ENCODE data around the gene TMEM72.

Gene TMEM72

GRCh38 chr10:44965651-44966097 lies 54.5 kb downstream of the TMEM72 start:
- no peak for DNase-seq (ENCODE audit: low read depth in 2 of 3, low spot score in 1 of 3)

GRCh38 chr10:44966129-44966815 lies 55.1 kb downstream of the TMEM72 start:
- DNase-seq (ENCODE audit: low read depth in 2 of 3, low spot score in 1 of 3): no peak

- DNase-seq (ENCODE audit: low read depth in 2 of 3, low spot score in 1 of 3): no peak
Measured at GRCh38 chr10:44966816-44967509, 55.8 kb downstream of the TMEM72 start.

GRCh38 chr10:44967616-44968015 lies 56.5 kb downstream of the TMEM72 start:
- DNase-seq (ENCODE audit: low read depth in 2 of 3, low spot score in 1 of 3): no peak

- no peak for DNase-seq (ENCODE audit: low read depth in 2 of 3, low spot score in 1 of 3)
Measured at GRCh38 chr10:44968091-44968490, 57.0 kb downstream of the TMEM72 start.

GRCh38 chr10:44968500-44969400 lies 57.6 kb downstream of the TMEM72 start:
- DNase-seq (ENCODE audit: low read depth in 2 of 3, low spot score in 1 of 3): no peak

GRCh38 chr10:44969854-44970253 lies 58.7 kb downstream of the TMEM72 start:
- no peak for DNase-seq (ENCODE audit: low read depth in 2 of 3, low spot score in 1 of 3)

GRCh38 chr10:44970812-44971395 lies 59.8 kb downstream of the TMEM72 start:
- DNase-seq (ENCODE audit: low read depth in 2 of 3, low spot score in 1 of 3): no peak

GRCh38 chr10:44971434-44971833 lies 60.3 kb downstream of the TMEM72 start:
- DNase-seq (ENCODE audit: low read depth in 2 of 3, low spot score in 1 of 3): no peak

- DNase-seq (ENCODE audit: low read depth in 2 of 3, low spot score in 1 of 3): no peak
Measured at GRCh38 chr10:44971935-44972757, 61.0 kb downstream of the TMEM72 start.

GRCh38 chr10:44972874-44973306 lies 61.8 kb downstream of the TMEM72 start:
- DNase-seq (ENCODE audit: low read depth in 2 of 3, low spot score in 1 of 3): no peak

GRCh38 chr10:44973323-44974081 lies 62.4 kb downstream of the TMEM72 start:
- DNase-seq (ENCODE audit: low read depth in 2 of 3, low spot score in 1 of 3): no peak

- no peak for DNase-seq (ENCODE audit: low read depth in 2 of 3, low spot score in 1 of 3)
Measured at GRCh38 chr10:44974082-44974627, 63.0 kb downstream of the TMEM72 start.

- peak; percentile 30 to 60 (median 56) for DNase-seq (ENCODE audit: low read depth in 2 of 3, low spot score in 1 of 3)
Measured at GRCh38 chr10:44974628-44975430, 63.7 kb downstream of the TMEM72 start.

GRCh38 chr10:44975431-44976331 lies 64.5 kb downstream of the TMEM72 start:
- DNase-seq (ENCODE audit: low read depth in 2 of 3, low spot score in 1 of 3): no peak

GRCh38 chr10:44976352-44977198 lies 65.4 kb downstream of the TMEM72 start:
- DNase-seq (ENCODE audit: low read depth in 2 of 3, low spot score in 1 of 3): no peak

Data from stimulated activated CD4-positive, alpha-beta T cell treated with anti-CD3 and anti-CD28 coated beads, Interleukin-12 subunit alpha, Interleukin-12 subunit beta, amount 100 ng/mL, for 48 hours (primary cell).